Gastrocnemius medialis (tissue), 4 donors: Measurements from ENCODE around the gene AGO3. TPM values are rescaled to one million over a fixed set of nuclear protein-coding genes. Genes with fewer than 3 reads are reported as not detected.

ENCODE experiments used
- ATAC-seq, 2 donors: fragments of 150-250 bp; one replicate each; pipeline ENCODE4 v1.9.1; 2016
- DNase-seq, 2 donors: peaks; one replicate each; pipeline ENCODE4 v3.0.0-alpha.2; 2019
- H3K27ac ChIP-seq, 4 donors: fragments of 200-600 bp; sonication (generic); 1 replicate in 1 of 4; 2 replicates in 3 of 4; pipeline ENCODE4 v1.5.1; 2016 to 2018; ENCODE audit warnings: mild to moderate bottlenecking in 2 of 4, moderate library complexity in 1 of 4
- H3K27me3 ChIP-seq, 3 donors: fragments of 200-600 bp; sonication (generic) in 2 of 3; 1 replicate in 1 of 3; 2 replicates in 2 of 3; pipeline versions ENCODE4 v1.5.1 to v1.6.0; 2016 to 2019; ENCODE audit warnings: mild to moderate bottlenecking in 1 of 3, moderate library complexity in 1 of 3
- H3K36me3 ChIP-seq, 2 donors: fragments of 200-600 bp; sonication (generic) in 1 of 2; one replicate each; pipeline ENCODE4 v1.5.1; 2017 to 2018
- H3K4me1 ChIP-seq, 2 donors: fragments of 200-600 bp; sonication (generic) in 1 of 2; one replicate each; pipeline ENCODE4 v1.5.1; 2016 to 2017; ENCODE audit warnings: mild to moderate bottlenecking in 2 of 2
- H3K4me3 ChIP-seq, 4 donors: fragments of 200-600 bp; sonication (generic) in 3 of 4; 1 replicate in 1 of 4; 2 replicates in 3 of 4; pipeline ENCODE4 v1.5.1; 2016 to 2019; ENCODE audit warnings: mild to moderate bottlenecking in 2 of 4
- H3K9me3 ChIP-seq, 3 donors: fragments of 200-600 bp; sonication (generic) in 2 of 3; 1 replicate in 1 of 3; 2 replicates in 2 of 3; pipeline ENCODE4 v1.5.1; 2016 to 2019
- POLR2A ChIP-seq, 2 donors: fragments of 450-650 bp; IDR thresholded peaks; one replicate each; pipeline ENCODE4 v1.6.1; 2017; ENCODE audit warnings: antibody characterized with exemption in 2 of 2, mild to moderate bottlenecking in 2 of 2, moderate library complexity in 2 of 2
- in situ Hi-C, 4 donors: fragments of 200-750 bp; cut with MboI; loops; one replicate each; pipeline versions ENCODE4 v1.15.0 to v1.8.0; 2017; ENCODE audit warnings: low sequenced_read_pairs in 4 of 4
- intact Hi-C: fragments of 100-400 bp; cut with DNase I; formaldehyde crosslinking; loops from one replicate; pipeline ENCODE4 v1.15.1; 2023; ENCODE audit warnings: low total_unique reads
- total RNA-seq, 4 donors: library from RNA; depleted of rRNA; stranded (reverse); fragments of >200 nt; gene quantifications; one replicate each; pipeline versions ENCODE4 v1.1.0 to v1.2.3, GENCODE V29; 2016
- TF ChIP-seq, protein P1 (sequence below), 5 experiments: fragments of 450-650 bp in 3 of 5; fragments of 200-600 bp in 2 of 5; sonication (generic) in 2 of 5; IDR thresholded peaks in 4 of 5; conservative IDR thresholded peaks in 1 of 5; 1 replicate in 4 of 5; 2 replicates in 1 of 5; pipeline ENCODE4 v1.5.1; 2016 to 2019; ENCODE audit warnings: antibody characterized with exemption in 5 of 5, mild to moderate bottlenecking in 3 of 5, moderate library complexity in 3 of 5

Gene AGO3
- total RNA-seq, 4 donors from 2014 or later = 12.8 to 18.8 (median 13.6) TPM

DNA sequence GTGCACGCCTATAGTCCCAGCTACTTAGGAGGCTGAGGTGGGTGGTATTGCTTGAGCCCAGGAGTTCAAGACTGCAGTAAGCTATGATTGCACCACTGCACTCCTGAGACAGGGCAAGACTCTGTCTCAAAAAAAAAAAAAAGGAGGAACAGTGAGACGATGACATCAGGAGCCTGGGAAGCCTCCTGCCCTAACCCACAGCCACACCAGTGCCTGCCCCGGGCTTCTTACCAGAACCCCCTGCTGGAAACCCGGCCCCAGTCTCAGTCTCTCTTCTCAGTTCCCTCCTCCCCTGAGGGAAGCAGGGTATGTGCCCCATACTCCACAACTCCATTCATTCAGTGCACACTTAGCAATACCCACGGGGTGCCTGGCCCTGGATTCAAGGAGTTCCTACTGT, 185.0 kb downstream of the AGO3 start:
- ATAC-seq = no peak
- in situ Hi-C loops (no loop called here), intact Hi-C loops (no loop called here)
- Histone ChIP-seq H3K27ac (no peak overlapping the region), H3K36me3 (no peaks in the 10 kb centered on the region), H3K27me3 (no peaks in the 10 kb centered on the region), H3K4me3 (no peak overlapping the region), H3K4me1 (no peaks in the 10 kb centered on the region), H3K9me3 (no peaks in the 10 kb centered on the region)
- TF ChIP-seq POLR2A (IDR thresholded peaks at IDR 0.05) = no peak
- TF ChIP-seq, protein P1, sequence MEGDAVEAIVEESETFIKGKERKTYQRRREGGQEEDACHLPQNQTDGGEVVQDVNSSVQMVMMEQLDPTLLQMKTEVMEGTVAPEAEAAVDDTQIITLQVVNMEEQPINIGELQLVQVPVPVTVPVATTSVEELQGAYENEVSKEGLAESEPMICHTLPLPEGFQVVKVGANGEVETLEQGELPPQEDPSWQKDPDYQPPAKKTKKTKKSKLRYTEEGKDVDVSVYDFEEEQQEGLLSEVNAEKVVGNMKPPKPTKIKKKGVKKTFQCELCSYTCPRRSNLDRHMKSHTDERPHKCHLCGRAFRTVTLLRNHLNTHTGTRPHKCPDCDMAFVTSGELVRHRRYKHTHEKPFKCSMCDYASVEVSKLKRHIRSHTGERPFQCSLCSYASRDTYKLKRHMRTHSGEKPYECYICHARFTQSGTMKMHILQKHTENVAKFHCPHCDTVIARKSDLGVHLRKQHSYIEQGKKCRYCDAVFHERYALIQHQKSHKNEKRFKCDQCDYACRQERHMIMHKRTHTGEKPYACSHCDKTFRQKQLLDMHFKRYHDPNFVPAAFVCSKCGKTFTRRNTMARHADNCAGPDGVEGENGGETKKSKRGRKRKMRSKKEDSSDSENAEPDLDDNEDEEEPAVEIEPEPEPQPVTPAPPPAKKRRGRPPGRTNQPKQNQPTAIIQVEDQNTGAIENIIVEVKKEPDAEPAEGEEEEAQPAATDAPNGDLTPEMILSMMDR (IDR thresholded peaks at IDR 0.05 in 4 of 5, conservative IDR thresholded peaks at IDR 0.05 in 1 of 5) = no peak
- no peak for DNase-seq

DNA sequence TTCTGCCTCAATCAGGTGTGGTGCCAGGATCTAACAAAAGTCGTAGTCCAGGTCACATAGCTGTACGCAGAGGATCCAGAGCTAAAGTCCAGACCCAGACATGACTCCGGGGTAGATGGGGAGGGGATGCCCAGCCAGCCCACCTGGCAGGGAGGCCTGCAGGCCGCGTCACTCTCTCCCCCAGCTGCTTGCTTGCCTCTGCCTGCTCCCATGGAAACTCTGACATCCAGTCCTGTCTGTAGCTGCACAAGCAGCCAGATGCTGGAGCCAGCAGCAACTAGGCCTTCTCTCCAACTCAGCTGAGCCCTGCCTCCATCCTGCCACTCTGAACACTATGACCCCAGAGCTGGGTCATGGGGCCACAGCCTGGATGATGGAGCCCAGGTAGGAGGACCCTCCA, 186.0 kb downstream of the AGO3 start:
- no peak for ATAC-seq
- in situ Hi-C loops = no loop called here

DNA sequence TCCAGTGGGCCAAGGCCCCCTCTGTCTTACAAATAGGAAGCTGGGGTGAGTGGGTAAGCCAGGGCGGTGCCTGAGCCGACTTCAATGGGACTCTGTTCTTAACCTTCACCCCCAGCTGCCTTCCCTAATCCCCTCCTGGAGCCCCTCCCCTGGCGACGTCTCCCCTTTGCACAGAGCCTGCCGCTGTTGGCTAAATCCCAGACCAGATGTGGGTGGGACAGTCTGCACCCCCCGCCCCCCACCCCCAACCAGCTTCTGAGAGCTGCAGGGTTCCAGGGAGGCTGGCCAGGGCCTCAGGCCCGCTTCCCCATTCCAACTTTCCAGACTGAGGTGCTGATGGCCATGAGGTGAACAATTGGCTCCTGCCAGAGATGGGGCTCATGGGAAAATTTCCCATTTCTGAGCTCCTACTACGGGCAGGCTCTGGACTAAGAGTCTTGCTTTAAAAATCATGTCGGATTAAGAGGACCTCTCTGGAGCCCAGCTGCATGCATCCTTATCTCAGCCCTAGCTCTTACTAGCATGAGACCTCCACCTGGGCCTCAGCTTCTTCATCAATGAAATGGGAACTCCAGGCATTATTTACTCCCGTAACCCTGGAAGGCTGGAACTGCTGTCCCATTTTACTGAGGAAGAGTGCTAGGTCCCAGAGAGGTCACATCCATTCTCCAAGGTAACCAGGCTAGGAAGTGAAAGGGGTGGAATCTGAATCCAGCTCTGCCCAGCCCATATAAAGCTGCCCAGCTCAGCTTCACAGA, 187.7 kb downstream of the AGO3 start:
- DNase-seq (no peak), ATAC-seq (no peak)
- intact Hi-C loops = no loop called here
- in situ Hi-C loops = no loop called here
- TF ChIP-seq, protein P1 (IDR thresholded peaks at IDR 0.05 in 4 of 5, conservative IDR thresholded peaks at IDR 0.05 in 1 of 5) = no peak
- TF ChIP-seq POLR2A (IDR thresholded peaks at IDR 0.05) = no peak
- Histone ChIP-seq H3K4me3 (no peak overlapping the region), H3K27me3 (no peaks in the 10 kb centered on the region), H3K4me1 (no peaks in the 10 kb centered on the region), H3K27ac (no peak overlapping the region), H3K36me3 (no peaks in the 10 kb centered on the region), H3K9me3 (no peaks in the 10 kb centered on the region)

More for the DNA sequence above, 186.0 kb downstream of the AGO3 start:
- H3K9me3 ChIP-seq = no peaks in the 10 kb centered on the region
- DNase-seq = no peak
- TF ChIP-seq, protein P1 (IDR thresholded peaks at IDR 0.05 in 4 of 5, conservative IDR thresholded peaks at IDR 0.05 in 1 of 5) = no peak
- TF ChIP-seq POLR2A (IDR thresholded peaks at IDR 0.05) = no peak
- no peaks in the 10 kb centered on the region for H3K4me1 ChIP-seq
- no peak overlapping the region for H3K27ac ChIP-seq
- no peak overlapping the region for H3K4me3 ChIP-seq
- no peaks in the 10 kb centered on the region for H3K27me3 ChIP-seq
- H3K36me3 ChIP-seq = no peaks in the 10 kb centered on the region
- intact Hi-C loops = no loop called here

DNA sequence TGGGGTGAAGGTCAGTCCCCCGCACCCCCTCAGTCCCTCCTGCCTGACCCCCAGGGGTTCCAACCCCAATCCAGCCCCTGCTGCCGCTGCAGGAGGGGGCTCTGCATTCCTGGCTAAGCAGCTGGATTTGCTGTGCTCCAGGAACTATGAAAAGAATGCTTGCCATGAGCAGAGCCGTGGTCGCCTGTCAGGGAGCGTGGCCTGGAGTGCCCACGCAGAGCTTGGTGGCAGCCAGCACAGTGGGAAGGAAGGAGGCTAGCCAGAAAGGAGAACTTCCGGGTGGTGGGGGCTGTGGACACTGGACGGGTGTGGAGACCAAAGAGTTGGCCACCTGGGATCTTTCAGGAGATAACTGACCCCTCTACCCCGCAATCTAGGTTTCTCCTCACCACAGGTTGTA, 188.6 kb downstream of the AGO3 start:
- H3K27ac ChIP-seq = no peak overlapping the region
- H3K4me1 ChIP-seq = no peaks in the 10 kb centered on the region
- H3K36me3 ChIP-seq = no peaks in the 10 kb centered on the region
- TF ChIP-seq, protein P1 (IDR thresholded peaks at IDR 0.05 in 4 of 5, conservative IDR thresholded peaks at IDR 0.05 in 1 of 5) = no peak
- no peak for TF ChIP-seq POLR2A (IDR thresholded peaks at IDR 0.05)
- intact Hi-C loops (no loop called here), in situ Hi-C loops (no loop called here)
- peaks cover 0 to 8% (median 3%) of the 10 kb centered on the region in 3 donors for H3K27me3 ChIP-seq
- ATAC-seq (no peak), DNase-seq (no peak)
- no peaks in the 10 kb centered on the region for H3K9me3 ChIP-seq
- H3K4me3 ChIP-seq = no peak overlapping the region

Other genes with a start within 250 kb of the AGO3 start
- 10 to 100 TPM; 10.1 to 16.7 (median 11.3) TPM for gene C1orf216, start 212.2 kb upstream of the AGO3 start, total RNA-seq
- under 1 TPM in 2 of 4 donors, not detected in 2; 0.27 to 0.46 TPM for gene CLSPN, start 161.1 kb upstream of the AGO3 start, total RNA-seq
- 10 to 100 TPM; 14.9 to 34.7 (median 23.4) TPM for gene AGO4, start 123.1 kb upstream of the AGO3 start, total RNA-seq
- gene AGO1, start 47.9 kb upstream of the AGO3 start, total RNA-seq = 10 to 100 TPM; 11.2 to 12.6 (median 12.4) TPM
- not detected for gene TEKT2, start 153.0 kb downstream of the AGO3 start, total RNA-seq
- gene ADPRS, start 157.8 kb downstream of the AGO3 start, total RNA-seq = 10 to 100 TPM; 46.7 to 67.3 (median 54.0) TPM
- 1 to 10 TPM in 1 of 4 donors, under 1 TPM in 3; 0.61 to 1.6 (median 0.81) TPM for gene COL8A2, start 194.1 kb downstream of the AGO3 start, total RNA-seq
- gene TRAPPC3, start 218.4 kb downstream of the AGO3 start, total RNA-seq = 10 to 100 TPM; 57.5 to 72.4 (median 63.5) TPM
- gene MAP7D1, start 225.1 kb downstream of the AGO3 start, total RNA-seq = 100 to 1,000 TPM; 376 to 967 (median 474) TPM